Stomach (tissue), 9 donors: Measurements from ENCODE around the gene DIPK1B. TPM values are rescaled to one million over a fixed set of nuclear protein-coding genes. Genes with fewer than 3 reads are reported as not detected.

Source experiments
- DNase-seq, 2 donors: peaks; one replicate each; pipeline versions ENCODE4 v3.0.0 to v3.0.0-alpha.2; 2013 to 2019
- H3K27ac ChIP-seq, 5 donors: fragments of 200-600 bp in 4 of 5; sonication (generic) in 4 of 5; one replicate each; pipeline ENCODE4 v1.5.1; 2013 to 2019; ENCODE audit warnings: mild to moderate bottlenecking in 1 of 5, moderate library complexity in 1 of 5
- H3K27me3 ChIP-seq, 3 donors: fragments of 200-600 bp; sonication (generic); one replicate each; pipeline ENCODE4 v1.5.1; 2017 to 2019; ENCODE audit warnings: mixed run types in 1 of 3
- H3K36me3 ChIP-seq, 4 donors: fragments of 200-600 bp; sonication (generic); 1 replicate in 3 of 4; 2 replicates in 1 of 4; pipeline ENCODE4 v1.5.1; 2016 to 2019
- H3K4me1 ChIP-seq, 4 donors: fragments of 200-600 bp; sonication (generic); one replicate each; pipeline ENCODE4 v1.5.1; 2016 to 2019
- H3K4me3 ChIP-seq, 4 donors: fragments of 200-600 bp; sonication (generic) in 3 of 4; one replicate each; pipeline ENCODE4 v1.5.1; 2016 to 2019; ENCODE audit warnings: mild to moderate bottlenecking in 1 of 4
- H3K9me3 ChIP-seq, 4 donors: fragments of 200-600 bp; sonication (generic); one replicate each; pipeline ENCODE4 v1.5.1; 2016 to 2019
- EP300 ChIP-seq: sonication (generic); formaldehyde crosslinking; IDR thresholded peaks from one replicate; pipeline ENCODE4 v1.6.1; 2017; ENCODE audit warnings: antibody characterized with exemption
- POLR2A ChIP-seq, 4 donors: fragments of 450-650 bp; IDR thresholded peaks; one replicate each; pipeline ENCODE4 v1.6.1; 2016; ENCODE audit warnings: antibody characterized with exemption in 4 of 4, control low read depth in 2 of 4, mild to moderate bottlenecking in 1 of 4, moderate library complexity in 1 of 4
- POLR2AphosphoS5 ChIP-seq, 3 donors: sonication (generic); formaldehyde crosslinking; IDR thresholded peaks; one replicate each; pipeline ENCODE4 v1.6.1; 2016; ENCODE audit warnings: antibody characterized with exemption in 3 of 3
- WGBS, 5 donors: extraction: QIAGEN DNeasy Blood & Tissue Kit in 3 of 5; methylation state at CpG; one replicate each; pipeline versions ENCODE4 v1.1.5 to v1.1.7; 2013 to 2018; 5-methylcytosine and 5-hydroxymethylcytosine counted together
- intact Hi-C: fragments of 100-400 bp; cut with DNase I; formaldehyde crosslinking; loops from one replicate; pipeline ENCODE4 v1.15.1; 2023; ENCODE audit warnings: low total_unique reads
- polyA plus RNA-seq, 3 donors: library from polyadenylated mRNA; stranded (reverse); fragments of 200-250 nt; gene quantifications; one replicate each; pipeline ENCODE4 v1.2.3, GENCODE V29; 2013
- total RNA-seq, 5 donors: library from RNA; depleted of rRNA; stranded (reverse); fragments of >200 nt; gene quantifications; one replicate each; pipeline versions ENCODE4 v1.1.0 to v1.2.3, GENCODE V29; 2014 to 2016
- TF ChIP-seq, protein P1 (sequence below), 7 experiments: fragments of 450-650 bp in 4 of 7; fragments of 200-600 bp in 3 of 7; sonication (generic) in 3 of 7; IDR thresholded peaks; one replicate each; pipeline ENCODE4 v1.5.1; 2016 to 2019; ENCODE audit warnings: antibody characterized with exemption in 7 of 7, control low read depth in 2 of 7, mild to moderate bottlenecking in 1 of 7
- donor health status: healthy with polysubstance abuse.
- donor health status: Bipolar disorder and iron deficiency.
- donor health status: healthy.

The DIPK1B gene
- total and polyA plus RNA-seq, 8 donors = 0.45 to 10.4 (median 4.0) TPM; not detected in 1

DNA sequence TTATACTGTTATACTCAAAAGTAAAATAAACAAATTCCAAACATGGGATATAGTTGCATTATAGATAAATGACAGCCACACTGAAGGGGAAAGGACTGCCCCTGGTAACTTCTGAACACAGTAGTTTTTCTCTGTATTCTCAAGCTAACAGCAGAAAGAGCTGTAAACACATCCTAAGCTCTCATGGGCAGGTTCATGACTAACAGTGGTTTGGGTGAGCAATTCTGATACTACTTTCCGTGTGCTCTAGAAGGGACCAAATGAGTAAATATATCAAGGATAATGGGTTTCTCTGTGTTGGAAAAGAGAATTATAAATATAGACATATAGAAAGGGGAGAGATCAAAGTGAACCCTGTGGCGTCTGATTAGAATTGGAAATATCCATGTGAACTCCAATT lies 38.2 kb downstream of the DIPK1B start:
- TF ChIP-seq, protein P1, sequence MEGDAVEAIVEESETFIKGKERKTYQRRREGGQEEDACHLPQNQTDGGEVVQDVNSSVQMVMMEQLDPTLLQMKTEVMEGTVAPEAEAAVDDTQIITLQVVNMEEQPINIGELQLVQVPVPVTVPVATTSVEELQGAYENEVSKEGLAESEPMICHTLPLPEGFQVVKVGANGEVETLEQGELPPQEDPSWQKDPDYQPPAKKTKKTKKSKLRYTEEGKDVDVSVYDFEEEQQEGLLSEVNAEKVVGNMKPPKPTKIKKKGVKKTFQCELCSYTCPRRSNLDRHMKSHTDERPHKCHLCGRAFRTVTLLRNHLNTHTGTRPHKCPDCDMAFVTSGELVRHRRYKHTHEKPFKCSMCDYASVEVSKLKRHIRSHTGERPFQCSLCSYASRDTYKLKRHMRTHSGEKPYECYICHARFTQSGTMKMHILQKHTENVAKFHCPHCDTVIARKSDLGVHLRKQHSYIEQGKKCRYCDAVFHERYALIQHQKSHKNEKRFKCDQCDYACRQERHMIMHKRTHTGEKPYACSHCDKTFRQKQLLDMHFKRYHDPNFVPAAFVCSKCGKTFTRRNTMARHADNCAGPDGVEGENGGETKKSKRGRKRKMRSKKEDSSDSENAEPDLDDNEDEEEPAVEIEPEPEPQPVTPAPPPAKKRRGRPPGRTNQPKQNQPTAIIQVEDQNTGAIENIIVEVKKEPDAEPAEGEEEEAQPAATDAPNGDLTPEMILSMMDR (IDR thresholded peaks at IDR 0.05) = no peak
- no peak for TF ChIP-seq EP300
- TF ChIP-seq POLR2AphosphoS5 (IDR thresholded peaks at IDR 0.05) = no peak
- TF ChIP-seq POLR2A (IDR thresholded peaks at IDR 0.05) = no peak
- Histone ChIP-seq H3K4me3 (no peak overlapping the region), H3K9me3 (peaks cover 0 to 17% (median 9%) of the 10 kb centered on the region in 4 donors), H3K27me3 (peaks cover 0 to 3% (median 0%) of the 10 kb centered on the region in 3 donors), H3K36me3 (no peaks in the 10 kb centered on the region), H3K27ac (no peak overlapping the region), H3K4me1 (peaks cover 0 to 15% (median 0%) of the 10 kb centered on the region in 4 donors)
- intact Hi-C loops = no loop called here
- DNase-seq = no peak
- 30 to 43% (median 33%) methylated on average over 2 of the region's 2 CpGs for WGBS, 5 donors

DNA sequence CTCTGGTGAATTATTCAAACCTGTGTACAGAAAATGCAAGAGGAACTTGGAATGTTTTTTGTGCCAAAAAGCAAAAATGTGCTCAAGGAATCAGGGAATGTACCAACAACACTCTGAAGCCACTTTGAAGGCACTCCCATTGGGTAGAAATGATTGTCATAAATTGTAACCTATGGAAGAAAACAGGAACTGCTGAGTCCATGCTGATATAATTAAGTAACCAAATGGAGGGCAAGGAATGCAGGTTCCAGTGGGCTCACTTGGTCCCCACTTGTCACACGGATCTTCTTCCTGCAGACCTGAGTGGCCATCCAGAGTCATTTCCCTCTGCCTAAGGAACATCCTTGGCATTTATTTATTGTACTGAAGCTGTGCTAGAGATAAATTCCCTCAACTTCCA lies 38.9 kb downstream of the DIPK1B start:
- WGBS, 5 donors = 81 to 92% (median 90%) methylated on average over 1 of the region's 1 CpG
- no peak for DNase-seq
- no peak overlapping the region for H3K4me3 ChIP-seq
- intact Hi-C loops = no loop called here
- TF ChIP-seq, protein P1 (IDR thresholded peaks at IDR 0.05) = no peak
- no peak for TF ChIP-seq POLR2AphosphoS5 (IDR thresholded peaks at IDR 0.05)
- TF ChIP-seq EP300 = no peak
- no peak for TF ChIP-seq POLR2A (IDR thresholded peaks at IDR 0.05)
- peaks cover 0 to 25% (median 9%) of the 10 kb centered on the region in 4 donors for H3K9me3 ChIP-seq
- no peaks in the 10 kb centered on the region for H3K27me3 ChIP-seq
- H3K36me3 ChIP-seq = no peaks in the 10 kb centered on the region
- H3K4me1 ChIP-seq = peaks cover 0 to 15% (median 0%) of the 10 kb centered on the region in 4 donors
- H3K27ac ChIP-seq = no peak overlapping the region

DNA sequence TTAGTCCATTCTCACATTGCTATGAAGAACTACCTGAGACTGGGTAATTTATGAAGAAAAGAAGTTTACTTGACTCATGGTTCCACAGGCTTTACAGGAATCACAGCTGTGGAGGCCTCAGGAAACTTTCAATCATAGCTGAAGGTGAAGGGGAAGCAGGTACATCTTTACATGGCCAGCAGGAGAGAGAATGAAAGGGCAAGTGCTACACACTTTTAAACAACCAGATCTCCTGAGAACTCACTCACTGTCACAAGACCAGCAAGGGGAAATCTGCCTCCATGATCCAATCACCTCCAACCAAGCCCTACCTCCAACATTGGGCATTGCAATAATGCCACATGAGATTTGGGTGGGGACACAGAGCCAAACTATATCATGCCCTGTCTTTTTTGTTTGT lies 39.4 kb downstream of the DIPK1B start:
- Histone ChIP-seq H3K9me3 (peaks cover 0 to 27% (median 9%) of the 10 kb centered on the region in 4 donors), H3K36me3 (no peaks in the 10 kb centered on the region), H3K27me3 (no peaks in the 10 kb centered on the region), H3K4me3 (no peak overlapping the region), H3K27ac (no peak overlapping the region), H3K4me1 (peaks cover 0 to 15% (median 0%) of the 10 kb centered on the region in 4 donors)
- DNase-seq = no peak
- intact Hi-C loops = no loop called here
- TF ChIP-seq POLR2A (IDR thresholded peaks at IDR 0.05) (no peak), EP300 (no peak), POLR2AphosphoS5 (IDR thresholded peaks at IDR 0.05) (no peak)
- TF ChIP-seq, protein P1 (IDR thresholded peaks at IDR 0.05) = no peak

DNA sequence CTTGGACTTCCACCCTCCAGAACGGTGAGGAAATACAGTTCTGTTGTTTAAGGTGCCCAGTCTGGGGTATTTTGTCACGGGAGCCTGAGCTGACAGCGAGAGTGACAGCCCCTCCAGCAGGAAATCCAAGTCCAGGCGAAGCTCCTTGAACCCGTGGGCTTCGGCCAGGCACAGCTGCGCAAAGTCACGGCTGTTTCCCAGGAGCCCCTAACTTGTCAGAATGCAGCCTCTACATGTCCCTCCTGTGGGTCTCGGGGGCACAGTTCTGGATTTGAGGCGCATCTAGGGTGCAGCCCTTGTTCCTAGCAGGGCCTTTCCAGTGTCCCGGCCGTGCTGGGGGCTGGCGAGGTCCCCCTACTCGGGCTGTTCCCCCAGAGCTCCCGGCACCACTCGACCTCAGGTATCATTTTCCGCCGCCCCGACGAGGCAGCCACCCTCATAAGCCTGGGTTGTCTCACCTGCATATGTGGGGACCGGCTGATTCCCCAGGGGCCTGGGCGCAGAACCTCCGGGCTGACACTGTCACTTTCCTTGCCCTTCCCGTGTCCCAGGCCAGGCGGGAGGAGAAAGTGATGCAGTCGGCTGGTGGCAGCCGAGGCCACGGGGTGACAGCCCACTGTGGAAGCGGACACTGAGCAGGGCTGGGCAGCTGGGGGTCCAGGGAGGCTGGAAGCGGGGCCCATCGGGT lies 41.1 kb downstream of the DIPK1B start:
- H3K4me3 ChIP-seq = no peak overlapping the region
- H3K27ac ChIP-seq = no peak overlapping the region
- intact Hi-C loops = no loop called here
- WGBS, 5 donors = 81 to 90% (median 89%) methylated on average over 28 to 31 of the region's 31 CpGs
- H3K4me1 ChIP-seq = peaks cover 0 to 9% (median 0%) of the 10 kb centered on the region in 4 donors
- DNase-seq = no peak
- H3K36me3 ChIP-seq = no peaks in the 10 kb centered on the region
- H3K9me3 ChIP-seq = peaks cover 0 to 27% (median 9%) of the 10 kb centered on the region in 4 donors
- no peak for TF ChIP-seq EP300
- TF ChIP-seq POLR2A (IDR thresholded peaks at IDR 0.05) = no peak
- H3K27me3 ChIP-seq = no peaks in the 10 kb centered on the region

DNA sequence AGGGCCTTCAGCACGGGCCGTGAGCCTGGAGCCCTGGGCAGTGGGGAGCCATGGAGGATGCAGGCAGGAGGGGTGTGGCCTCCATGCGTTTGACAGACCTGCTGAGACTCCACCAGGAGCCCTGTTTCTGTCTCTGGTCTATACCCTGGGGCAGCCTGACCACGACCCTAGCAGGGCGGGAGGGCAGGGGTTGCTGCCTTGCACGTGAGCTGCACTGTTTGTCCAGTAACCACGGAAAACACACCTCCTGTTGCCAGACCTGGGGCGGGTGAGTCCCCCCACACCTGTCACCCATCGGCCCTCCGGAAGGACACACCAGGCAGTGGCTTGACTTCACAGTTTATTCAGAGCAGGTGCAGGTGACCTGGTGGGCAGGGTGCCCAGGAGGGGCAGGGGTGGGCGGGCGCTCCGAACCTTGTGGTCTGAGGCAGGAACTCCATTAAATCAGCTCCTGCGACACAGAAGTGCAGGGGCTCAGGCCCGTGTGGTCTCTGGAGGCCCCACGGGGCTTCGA lies 41.7 kb downstream of the DIPK1B start:
- no peak for DNase-seq
- Histone ChIP-seq H3K27ac (no peak overlapping the region), H3K4me1 (peaks cover 0 to 3% (median 0%) of the 10 kb centered on the region in 4 donors), H3K27me3 (peaks cover 0 to 4% (median 0%) of the 10 kb centered on the region in 3 donors), H3K36me3 (no peaks in the 10 kb centered on the region), H3K4me3 (no peak overlapping the region), H3K9me3 (peaks cover 0 to 27% (median 9%) of the 10 kb centered on the region in 4 donors)
- intact Hi-C loops = no loop called here
- TF ChIP-seq POLR2AphosphoS5 (IDR thresholded peaks at IDR 0.05) (no peak), EP300 (no peak), POLR2A (IDR thresholded peaks at IDR 0.05) (no peak)
- TF ChIP-seq, protein P1 (IDR thresholded peaks at IDR 0.05) = no peak
- 42 to 72% (median 61%) methylated on average over 10 to 17 of the region's 17 CpGs for WGBS, 5 donors
